ENCODE results near the gene TMEM242. TPM values are rescaled to one million over a fixed set of nuclear protein-coding genes. Genes with fewer than 3 reads are reported as not detected.

The TMEM242 gene
- total RNA-seq, 1 donor from 2014 or later: 9.7 TPM

DNA sequence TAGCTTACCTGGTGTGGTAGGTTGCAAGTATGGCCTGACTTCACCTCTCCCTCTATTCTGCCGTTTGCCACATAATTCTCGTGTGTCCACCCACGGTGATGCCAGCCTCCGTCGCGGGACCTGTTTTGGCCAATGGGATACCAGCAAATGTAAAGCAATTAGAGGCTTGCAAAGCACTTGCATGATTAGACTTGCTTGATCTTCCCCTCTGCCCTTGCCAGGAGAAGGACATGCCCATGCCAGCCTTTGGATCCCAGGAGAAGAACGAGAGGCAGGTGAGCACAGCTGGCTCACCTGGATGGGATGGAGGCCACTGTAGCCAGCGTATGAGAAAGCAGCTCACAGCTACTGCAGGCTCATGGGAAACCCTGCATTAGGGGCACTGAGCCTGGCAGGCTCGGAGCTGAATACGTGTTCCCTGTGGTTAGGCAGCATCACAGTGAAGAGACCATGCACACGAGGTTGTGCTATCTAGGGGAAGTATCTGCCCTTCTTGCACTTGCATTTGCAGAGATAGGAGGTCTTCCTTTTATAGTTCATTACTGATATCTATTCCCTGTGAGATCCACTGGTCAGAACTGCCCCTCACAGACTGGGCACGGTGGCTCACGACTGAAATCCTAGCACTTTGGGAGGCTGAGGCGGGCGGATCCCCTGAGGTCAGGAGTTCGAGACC lies 62.4 kb downstream of the TMEM242 start:
- Mint-ChIP-seq H3K27ac (ENCODE audit: unreplicated experiment) (no peak overlapping the region), H3K27me3 (ENCODE audit: low read depth) (peaks cover 7% of the 10 kb centered on the region), H3K9me3 (ENCODE audit: low read depth) (no peaks in the 10 kb centered on the region), H3K36me3 (ENCODE audit: low read depth) (peaks cover 1% of the 10 kb centered on the region), H3K4me1 (ENCODE audit: low read depth) (peaks cover 4% of the 10 kb centered on the region), H3K4me3 (ENCODE audit: unreplicated experiment) (no peak overlapping the region)
- TF ChIP-seq, protein P1, sequence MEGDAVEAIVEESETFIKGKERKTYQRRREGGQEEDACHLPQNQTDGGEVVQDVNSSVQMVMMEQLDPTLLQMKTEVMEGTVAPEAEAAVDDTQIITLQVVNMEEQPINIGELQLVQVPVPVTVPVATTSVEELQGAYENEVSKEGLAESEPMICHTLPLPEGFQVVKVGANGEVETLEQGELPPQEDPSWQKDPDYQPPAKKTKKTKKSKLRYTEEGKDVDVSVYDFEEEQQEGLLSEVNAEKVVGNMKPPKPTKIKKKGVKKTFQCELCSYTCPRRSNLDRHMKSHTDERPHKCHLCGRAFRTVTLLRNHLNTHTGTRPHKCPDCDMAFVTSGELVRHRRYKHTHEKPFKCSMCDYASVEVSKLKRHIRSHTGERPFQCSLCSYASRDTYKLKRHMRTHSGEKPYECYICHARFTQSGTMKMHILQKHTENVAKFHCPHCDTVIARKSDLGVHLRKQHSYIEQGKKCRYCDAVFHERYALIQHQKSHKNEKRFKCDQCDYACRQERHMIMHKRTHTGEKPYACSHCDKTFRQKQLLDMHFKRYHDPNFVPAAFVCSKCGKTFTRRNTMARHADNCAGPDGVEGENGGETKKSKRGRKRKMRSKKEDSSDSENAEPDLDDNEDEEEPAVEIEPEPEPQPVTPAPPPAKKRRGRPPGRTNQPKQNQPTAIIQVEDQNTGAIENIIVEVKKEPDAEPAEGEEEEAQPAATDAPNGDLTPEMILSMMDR (IDR thresholded peaks at IDR 0.05): no peak
- no peak for DNase-seq (ENCODE audit: low spot score)

DNA sequence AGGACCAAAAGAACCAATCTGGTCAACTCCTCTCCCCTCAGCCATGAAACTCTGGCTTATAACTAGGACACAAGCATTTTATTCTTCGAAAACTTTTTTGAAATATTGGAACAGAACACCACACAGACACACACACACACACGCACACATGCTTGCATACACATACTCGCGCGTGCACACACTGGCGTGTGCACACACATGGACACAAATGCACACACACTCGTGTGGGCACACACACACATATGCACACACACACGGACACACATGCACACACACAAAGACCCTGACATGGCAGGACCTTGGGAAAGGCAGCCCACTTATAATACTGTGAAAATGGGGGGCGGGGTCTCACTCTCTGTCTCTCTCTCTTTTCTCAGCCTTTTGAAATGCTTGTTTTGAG lies 63.9 kb downstream of the TMEM242 start:
- no peak for DNase-seq (ENCODE audit: low spot score)
- no peaks in the 10 kb centered on the region for H3K9me3 Mint-ChIP-seq (ENCODE audit: low read depth)
- TF ChIP-seq, protein P1 (IDR thresholded peaks at IDR 0.05): no peak
- H3K27ac Mint-ChIP-seq (ENCODE audit: unreplicated experiment): no peak overlapping the region
- H3K27me3 Mint-ChIP-seq (ENCODE audit: low read depth): peaks cover 9% of the 10 kb centered on the region
- peaks cover 4% of the 10 kb centered on the region for H3K4me1 Mint-ChIP-seq (ENCODE audit: low read depth)
- no peak overlapping the region for H3K4me3 Mint-ChIP-seq (ENCODE audit: unreplicated experiment)
- H3K36me3 Mint-ChIP-seq (ENCODE audit: low read depth): peaks cover 1% of the 10 kb centered on the region

DNA sequence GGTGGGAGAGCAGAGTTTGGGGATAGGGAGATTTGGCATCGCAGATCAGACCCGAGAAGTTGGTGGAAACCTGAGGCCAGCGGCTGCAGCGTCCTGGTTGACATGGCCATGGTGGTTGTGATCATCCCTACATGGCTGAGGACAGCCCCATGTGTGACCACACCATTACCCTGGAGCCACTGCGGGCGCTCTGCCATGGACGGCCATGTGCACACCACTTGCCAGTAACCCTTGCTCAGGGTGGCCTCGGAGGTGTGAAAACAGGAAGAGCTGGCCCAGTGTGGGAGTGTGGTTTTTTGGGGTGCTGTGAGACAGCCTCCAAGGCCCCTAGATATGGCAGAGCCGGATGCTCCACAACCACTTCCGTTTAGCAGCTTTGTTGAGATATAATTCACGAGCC lies 64.4 kb downstream of the TMEM242 start:
- peaks cover 4% of the 10 kb centered on the region for H3K4me1 Mint-ChIP-seq (ENCODE audit: low read depth)
- H3K4me3 Mint-ChIP-seq (ENCODE audit: unreplicated experiment): no peak overlapping the region
- H3K27me3 Mint-ChIP-seq (ENCODE audit: low read depth): peaks cover 10% of the 10 kb centered on the region
- TF ChIP-seq, protein P1 (IDR thresholded peaks at IDR 0.05): no peak
- no peak overlapping the region for H3K27ac Mint-ChIP-seq (ENCODE audit: unreplicated experiment)
- no peak for DNase-seq (ENCODE audit: low spot score)
- H3K36me3 Mint-ChIP-seq (ENCODE audit: low read depth): peaks cover 1% of the 10 kb centered on the region
- no peaks in the 10 kb centered on the region for H3K9me3 Mint-ChIP-seq (ENCODE audit: low read depth)

DNA sequence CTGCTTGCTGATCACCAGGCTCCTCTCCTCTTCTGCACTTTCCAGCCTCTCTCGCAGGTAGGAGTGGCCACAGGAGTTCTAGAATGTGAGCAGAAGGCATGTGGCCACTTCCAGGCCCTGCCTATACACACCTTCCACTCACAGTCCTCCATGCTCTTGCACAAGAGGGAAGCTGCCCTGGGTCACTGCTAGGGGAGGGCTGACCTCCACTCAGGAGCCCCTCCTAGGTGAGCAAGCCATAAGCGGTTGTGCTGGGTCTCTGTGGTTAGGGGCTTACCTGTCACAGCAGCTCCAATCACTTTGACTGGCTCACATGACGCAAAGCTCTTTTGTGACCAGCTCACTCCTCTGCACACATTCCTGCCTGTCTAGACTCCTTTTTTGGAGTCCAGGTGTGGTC lies 68.2 kb downstream of the TMEM242 start:
- peaks cover 13% of the 10 kb centered on the region for H3K27me3 Mint-ChIP-seq (ENCODE audit: low read depth)
- no peaks in the 10 kb centered on the region for H3K36me3 Mint-ChIP-seq (ENCODE audit: low read depth)
- H3K4me1 Mint-ChIP-seq (ENCODE audit: low read depth): no peaks in the 10 kb centered on the region
- no peak overlapping the region for H3K4me3 Mint-ChIP-seq (ENCODE audit: unreplicated experiment)
- TF ChIP-seq, protein P1 (IDR thresholded peaks at IDR 0.05): no peak
- H3K27ac Mint-ChIP-seq (ENCODE audit: unreplicated experiment): no peak overlapping the region
- DNase-seq (ENCODE audit: low spot score): no peak
- no peaks in the 10 kb centered on the region for H3K9me3 Mint-ChIP-seq (ENCODE audit: low read depth)

DNA sequence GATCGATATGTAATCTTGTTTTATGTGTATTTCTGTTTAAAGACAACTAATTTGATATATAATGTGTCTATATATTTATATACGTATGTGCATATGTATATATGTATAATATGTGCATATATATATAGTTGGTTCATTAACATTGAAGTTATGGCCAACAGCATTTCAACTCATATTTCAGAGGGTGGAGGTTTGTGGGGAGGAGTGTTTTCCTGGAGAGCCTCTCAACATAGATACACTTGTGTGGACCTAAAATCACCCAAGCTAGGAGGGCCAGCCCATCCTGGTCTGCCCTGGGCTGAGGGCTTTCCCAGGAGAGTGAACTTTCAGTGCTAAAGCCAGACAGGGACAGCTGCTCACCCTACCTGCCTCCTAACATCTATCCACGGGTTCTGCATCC lies 68.8 kb downstream of the TMEM242 start:
- no peak for DNase-seq (ENCODE audit: low spot score)
- Mint-ChIP-seq H3K27me3 (ENCODE audit: low read depth) (peaks cover 13% of the 10 kb centered on the region), H3K9me3 (ENCODE audit: low read depth) (no peaks in the 10 kb centered on the region), H3K4me3 (ENCODE audit: unreplicated experiment) (no peak overlapping the region), H3K36me3 (ENCODE audit: low read depth) (no peaks in the 10 kb centered on the region), H3K27ac (ENCODE audit: unreplicated experiment) (no peak overlapping the region), H3K4me1 (ENCODE audit: low read depth) (no peaks in the 10 kb centered on the region)
- TF ChIP-seq, protein P1 (IDR thresholded peaks at IDR 0.05): no peak
